C4-2B (cell line): ENCODE measurements around the gene HSD17B11.

Experiments
- ZFX ChIP-seq: fragments of 450-650 bp; IDR thresholded peaks from 2 replicates; pipeline ENCODE4 v1.6.1; 2017
- TF ChIP-seq, protein P1 (sequence below): fragments of 450-650 bp; conservative IDR thresholded peaks from 2 replicates; pipeline ENCODE4 v1.5.1; 2017; ENCODE audit warnings: mild to moderate bottlenecking

DNA sequence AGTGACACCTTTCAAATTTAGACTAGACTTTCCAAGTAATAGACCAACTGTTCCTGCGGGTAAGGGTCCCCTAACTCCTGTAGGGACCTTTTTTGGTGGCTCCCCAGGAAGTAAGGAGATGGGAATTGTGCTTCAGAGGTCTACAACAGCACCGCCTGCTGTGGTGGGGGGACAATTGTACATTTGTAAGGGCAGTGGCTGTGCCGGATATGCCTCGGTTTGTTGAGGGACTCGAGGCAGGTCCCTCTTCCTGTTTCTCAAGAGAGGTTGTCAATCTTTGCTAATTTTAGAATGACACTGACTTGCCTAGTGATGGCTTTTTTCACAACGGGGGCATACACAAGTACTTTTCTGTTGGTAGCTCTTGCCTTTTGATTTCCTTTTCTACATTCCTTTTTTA, 15.5 kb upstream of the HSD17B11 start:
- TF ChIP-seq, protein P1, sequence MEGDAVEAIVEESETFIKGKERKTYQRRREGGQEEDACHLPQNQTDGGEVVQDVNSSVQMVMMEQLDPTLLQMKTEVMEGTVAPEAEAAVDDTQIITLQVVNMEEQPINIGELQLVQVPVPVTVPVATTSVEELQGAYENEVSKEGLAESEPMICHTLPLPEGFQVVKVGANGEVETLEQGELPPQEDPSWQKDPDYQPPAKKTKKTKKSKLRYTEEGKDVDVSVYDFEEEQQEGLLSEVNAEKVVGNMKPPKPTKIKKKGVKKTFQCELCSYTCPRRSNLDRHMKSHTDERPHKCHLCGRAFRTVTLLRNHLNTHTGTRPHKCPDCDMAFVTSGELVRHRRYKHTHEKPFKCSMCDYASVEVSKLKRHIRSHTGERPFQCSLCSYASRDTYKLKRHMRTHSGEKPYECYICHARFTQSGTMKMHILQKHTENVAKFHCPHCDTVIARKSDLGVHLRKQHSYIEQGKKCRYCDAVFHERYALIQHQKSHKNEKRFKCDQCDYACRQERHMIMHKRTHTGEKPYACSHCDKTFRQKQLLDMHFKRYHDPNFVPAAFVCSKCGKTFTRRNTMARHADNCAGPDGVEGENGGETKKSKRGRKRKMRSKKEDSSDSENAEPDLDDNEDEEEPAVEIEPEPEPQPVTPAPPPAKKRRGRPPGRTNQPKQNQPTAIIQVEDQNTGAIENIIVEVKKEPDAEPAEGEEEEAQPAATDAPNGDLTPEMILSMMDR: no peak
- no peak for TF ChIP-seq ZFX
